Peyer's patch (tissue), 4 donors: ENCODE data around the gene SNTG2.

ENCODE experiments used
- POLR2A ChIP-seq, 2 donors: fragments of 450-650 bp; IDR thresholded peaks; one replicate each; pipeline ENCODE4 v1.5.1; 2017; ENCODE audit warnings: antibody characterized with exemption in 2 of 2, mild to moderate bottlenecking in 2 of 2, moderate library complexity in 2 of 2
- TF ChIP-seq, protein P1 (sequence below), 6 experiments: fragments of 450-650 bp in 4 of 6; fragments of 200-600 bp in 2 of 6; sonication (generic) in 1 of 6; IDR thresholded peaks; one replicate each; pipeline ENCODE4 v1.5.1; 2017 to 2019; ENCODE audit warnings: antibody characterized with exemption in 6 of 6, mild to moderate bottlenecking in 3 of 6, moderate library complexity in 1 of 6

DNA sequence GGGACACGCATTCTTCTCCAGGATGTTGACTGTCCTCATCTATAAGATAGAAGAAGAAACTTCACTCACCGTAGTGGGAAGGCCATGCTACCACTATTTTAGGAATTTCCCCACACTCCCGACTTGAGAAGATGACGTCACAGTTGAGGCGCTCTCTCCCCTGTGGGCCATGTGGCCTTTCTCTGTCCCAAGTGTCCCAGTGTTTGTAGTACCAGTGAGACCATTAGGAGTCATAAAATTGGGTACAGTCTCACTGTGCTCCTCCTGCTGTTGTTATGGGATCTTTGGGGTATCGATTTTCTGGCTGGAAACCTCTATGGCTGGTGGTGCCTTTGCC lies 7.2 kb upstream of the SNTG2 start:
- TF ChIP-seq, protein P1, sequence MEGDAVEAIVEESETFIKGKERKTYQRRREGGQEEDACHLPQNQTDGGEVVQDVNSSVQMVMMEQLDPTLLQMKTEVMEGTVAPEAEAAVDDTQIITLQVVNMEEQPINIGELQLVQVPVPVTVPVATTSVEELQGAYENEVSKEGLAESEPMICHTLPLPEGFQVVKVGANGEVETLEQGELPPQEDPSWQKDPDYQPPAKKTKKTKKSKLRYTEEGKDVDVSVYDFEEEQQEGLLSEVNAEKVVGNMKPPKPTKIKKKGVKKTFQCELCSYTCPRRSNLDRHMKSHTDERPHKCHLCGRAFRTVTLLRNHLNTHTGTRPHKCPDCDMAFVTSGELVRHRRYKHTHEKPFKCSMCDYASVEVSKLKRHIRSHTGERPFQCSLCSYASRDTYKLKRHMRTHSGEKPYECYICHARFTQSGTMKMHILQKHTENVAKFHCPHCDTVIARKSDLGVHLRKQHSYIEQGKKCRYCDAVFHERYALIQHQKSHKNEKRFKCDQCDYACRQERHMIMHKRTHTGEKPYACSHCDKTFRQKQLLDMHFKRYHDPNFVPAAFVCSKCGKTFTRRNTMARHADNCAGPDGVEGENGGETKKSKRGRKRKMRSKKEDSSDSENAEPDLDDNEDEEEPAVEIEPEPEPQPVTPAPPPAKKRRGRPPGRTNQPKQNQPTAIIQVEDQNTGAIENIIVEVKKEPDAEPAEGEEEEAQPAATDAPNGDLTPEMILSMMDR (IDR thresholded peaks at IDR 0.05): no peak
- no peak for TF ChIP-seq POLR2A (IDR thresholded peaks at IDR 0.05)
